ENCODE measurements around the gene CH25H.

The CH25H gene

GRCh38 chr10:89228962-89229361 lies 21.8 kb upstream of the CH25H start:
- no peak for DNase-seq (ENCODE audit: low read depth)

- DNase-seq (ENCODE audit: low read depth) = no peak
Measured at GRCh38 chr10:89228146-89228545, 21.0 kb upstream of the CH25H start.

GRCh38 chr10:89226891-89227290 lies 19.8 kb upstream of the CH25H start:
- DNase-seq (ENCODE audit: low read depth) = no peak

- no peak for DNase-seq (ENCODE audit: low read depth)
Measured at GRCh38 chr10:89224739-89225443, 17.8 kb upstream of the CH25H start.

GRCh38 chr10:89221919-89222318 lies 14.8 kb upstream of the CH25H start:
- DNase-seq (ENCODE audit: low read depth) = no peak

GRCh38 chr10:89219513-89220218 lies 12.5 kb upstream of the CH25H start:
- no peak for DNase-seq (ENCODE audit: low read depth)

GRCh38 chr10:89217057-89217990 lies 10.2 kb upstream of the CH25H start:
- peak; percentile 36 for DNase-seq (ENCODE audit: low read depth)

- DNase-seq (ENCODE audit: low read depth) = no peak
Measured at GRCh38 chr10:89216056-89216455, 8.9 kb upstream of the CH25H start.

GRCh38 chr10:89215511-89215910 lies 8.4 kb upstream of the CH25H start:
- DNase-seq (ENCODE audit: low read depth) = no peak

- DNase-seq (ENCODE audit: low read depth) = no peak
Measured at GRCh38 chr10:89214566-89215165, 7.5 kb upstream of the CH25H start.

- no peak for DNase-seq (ENCODE audit: low read depth)
Measured at GRCh38 chr10:89213191-89213808, 6.2 kb upstream of the CH25H start.

GRCh38 chr10:89210794-89211425 lies 3.8 kb upstream of the CH25H start:
- no peak for DNase-seq (ENCODE audit: low read depth)

- no peak for DNase-seq (ENCODE audit: low read depth)
Measured at GRCh38 chr10:89209718-89210117, 2.6 kb upstream of the CH25H start.

GRCh38 chr10:89207801-89208551 lies 859 bp upstream of the CH25H start:
- DNase-seq (ENCODE audit: low read depth) = no peak

- no peak for DNase-seq (ENCODE audit: low read depth)
Measured at GRCh38 chr10:89206402-89207180, 526 bp downstream of the CH25H start.

GRCh38 chr10:89204621-89205185 lies 2.4 kb downstream of the CH25H start:
- DNase-seq (ENCODE audit: low read depth) = no peak

- no peak for DNase-seq (ENCODE audit: low read depth)
Measured at GRCh38 chr10:89203237-89203636, 3.9 kb downstream of the CH25H start.

- DNase-seq (ENCODE audit: low read depth) = no peak
Measured at GRCh38 chr10:89202033-89202425, 5.1 kb downstream of the CH25H start.

- DNase-seq (ENCODE audit: low read depth) = no peak
Measured at GRCh38 chr10:89201345-89202032, 5.6 kb downstream of the CH25H start.
